Activated gamma-delta T cell treated with Interleukin-2 at 50 U/mL for 16 hours (primary cell): ENCODE data around the gene MBTD1.

Source experiments
- DNase-seq: peaks from one replicate; pipeline ENCODE4 v3.0.0-alpha.2; 2020

MBTD1 gene

GRCh38 chr17:51135956-51136355, 123.9 kb downstream of the MBTD1 start:
- DNase-seq, result no peak

- DNase-seq, result no peak
These were observed 126.5 kb downstream of the MBTD1 start for GRCh38 chr17:51133365-51133764.

GRCh38 chr17:51132964-51133319, 126.9 kb downstream of the MBTD1 start:
- DNase-seq, result no peak

- DNase-seq, result no peak
These were observed 131.8 kb downstream of the MBTD1 start for GRCh38 chr17:51128076-51128475.
